Measurements from ENCODE around the gene NRXN2.
A peak's percentile ranks its signal among the peaks of the same experiment; 100 is the strongest.

NRXN2 gene

GRCh38 chr11:64718780-64719124 lies 4.2 kb downstream of the NRXN2 start:
- Histone ChIP-seq H3K4me1 (ENCODE audit: control insufficient read depth, insufficient read depth, low read length) (no peaks in the 10 kb centered on the region), H3K36me3 (ENCODE audit: control insufficient read depth in 2 of 2, insufficient read depth in 1 of 2, low read length in 2 of 2) (no peaks in the 10 kb centered on the region), H3K9me3 (ENCODE audit: control insufficient read depth, insufficient read depth, low read depth, low read length) (no peaks in the 10 kb centered on the region), H3K27ac (ENCODE audit: extremely low read depth, low read depth, low read length) (no peak overlapping the region), H3K4me3 (ENCODE audit: low read depth, low read length) (no peak overlapping the region)
- ChIA-PET POLR2A (no interaction called here), CTCF (interaction anchor here (0.7 to 1.1 kb wide), 3 partner anchors 28 to 30 kb away, joined by 3 to 4 read pairs (median 4); no protein-coding TSS in a partner anchor)
- TF ChIP-seq ZBTB8A (tag by site-specific recombination; IDR thresholded peaks at IDR 0.05), result no peak
- TF ChIP-seq ZFP3 (tag by site-specific recombination; IDR thresholded peaks at IDR 0.05; ENCODE audit: low read depth), result no peak
- peak; percentile 69; the same call in 1 of the 2 replicates for TF ChIP-seq ZNF768 (tag by site-specific recombination; IDR thresholded peaks at IDR 0.05)

GRCh38 chr11:64718084-64718779 lies 4.8 kb downstream of the NRXN2 start:
- H3K4me3 ChIP-seq (ENCODE audit: low read depth, low read length), result no peak overlapping the region
- ChIA-PET POLR2A (interaction anchor here (0.7 kb wide), 1 partner anchor 15 kb away, joined by 3 read pairs; no protein-coding TSS in a partner anchor), CTCF (interaction anchor here (0.7 to 1.9 kb wide), 5 partner anchors 22 to 67 kb away, joined by 3 to 5 read pairs (median 4); no protein-coding TSS in a partner anchor)
- H3K36me3 ChIP-seq (ENCODE audit: control insufficient read depth in 2 of 2, insufficient read depth in 1 of 2, low read length in 2 of 2), result no peaks in the 10 kb centered on the region
- H3K4me1 ChIP-seq (ENCODE audit: control insufficient read depth, insufficient read depth, low read length), result no peaks in the 10 kb centered on the region
- TF ChIP-seq ZNF133 (tag by site-specific recombination; IDR thresholded peaks at IDR 0.05), result no peak
- no peak for TF ChIP-seq SCRT1 (tag by site-specific recombination; IDR thresholded peaks at IDR 0.05; ENCODE audit: borderline replicate concordance)
- TF ChIP-seq ZBTB20 (tag by site-specific recombination; IDR thresholded peaks at IDR 0.05), result 0 out of 2 replicates have a peak, but pooled peaks have one; percentile 17
- peak; percentile 89 for TF ChIP-seq EGR2 (tag by site-specific recombination; IDR thresholded peaks at IDR 0.05; ENCODE audit: low read depth)
- peak; percentile 84 for TF ChIP-seq ZFHX2 (tag by site-specific recombination; conservative IDR thresholded peaks at IDR 0.05)
- no peak for TF ChIP-seq REPIN1 (tag by site-specific recombination; IDR thresholded peaks at IDR 0.05; ENCODE audit: low read depth)
- no peak for TF ChIP-seq ZNF175 (tag by site-specific recombination; IDR thresholded peaks at IDR 0.05)
- TF ChIP-seq REST (tag by site-specific recombination; IDR thresholded peaks at IDR 0.05), result no peak
- H3K9me3 ChIP-seq (ENCODE audit: control insufficient read depth, insufficient read depth, low read depth, low read length), result no peaks in the 10 kb centered on the region
- H3K27ac ChIP-seq (ENCODE audit: extremely low read depth, low read depth, low read length), result no peak overlapping the region

GRCh38 chr11:64717268-64717578 lies 5.8 kb downstream of the NRXN2 start:
- Histone ChIP-seq H3K27ac (ENCODE audit: extremely low read depth, low read depth, low read length) (no peak overlapping the region), H3K4me1 (ENCODE audit: control insufficient read depth, insufficient read depth, low read length) (no peaks in the 10 kb centered on the region), H3K36me3 (ENCODE audit: control insufficient read depth in 2 of 2, insufficient read depth in 1 of 2, low read length in 2 of 2) (no peaks in the 10 kb centered on the region), H3K4me3 (ENCODE audit: low read depth, low read length) (no peak overlapping the region), H3K9me3 (ENCODE audit: control insufficient read depth, insufficient read depth, low read depth, low read length) (no peaks in the 10 kb centered on the region)
- CTCF ChIA-PET, result interaction anchor here (0.7 to 2.6 kb wide), 4 partner anchors 21 to 400 kb away, joined by 3 to 11 read pairs (median 4); partner anchors contain the start of genes PRDX5 and TRMT112
- POLR2A ChIA-PET, result no interaction called here
- TF ChIP-seq ZNF600 (tag by site-specific recombination; IDR thresholded peaks at IDR 0.05) (no peak), ZNF146 (tag by site-specific recombination; IDR thresholded peaks at IDR 0.05) (no peak), ZSCAN16 (tag by site-specific recombination; IDR thresholded peaks at IDR 0.05) (no peak), ZNF302 (tag by site-specific recombination; IDR thresholded peaks at IDR 0.05; ENCODE audit: low read depth) (no peak), ZFHX2 (tag by site-specific recombination; conservative IDR thresholded peaks at IDR 0.05) (peak; percentile 57), ZIC2 (tag by site-specific recombination; IDR thresholded peaks at IDR 0.05) (peak; percentile 16; the same call in 1 of the 2 replicates), EGR2 (tag by site-specific recombination; IDR thresholded peaks at IDR 0.05; ENCODE audit: low read depth) (peak; percentile 17; the same call in 1 of the 2 replicates)
